Uterus (tissue), 2 donors: Measurements from ENCODE around the gene ZBTB7C.

Source experiments
- CTCF ChIP-seq, 4 experiments: fragments of 200-600 bp in 2 of 4; fragments of 450-650 bp in 2 of 4; sonication (generic) in 2 of 4; IDR thresholded peaks; one replicate each; pipeline ENCODE4 v1.5.1; 2016 to 2019; ENCODE audit warnings: antibody characterized with exemption in 4 of 4, mild to moderate bottlenecking in 2 of 4, moderate library complexity in 1 of 4
- POLR2A ChIP-seq, 2 donors: fragments of 450-650 bp; IDR thresholded peaks; one replicate each; pipeline ENCODE4 v1.6.1; 2016; ENCODE audit warnings: antibody characterized with exemption in 2 of 2, mild to moderate bottlenecking in 1 of 2, moderate library complexity in 1 of 2

- TF ChIP-seq CTCF (IDR thresholded peaks at IDR 0.05) (no peak), POLR2A (IDR thresholded peaks at IDR 0.05) (no peak)
Observed at GRCh38 chr18:48244530-48244929, 164.7 kb downstream of the ZBTB7C start.
